Activated B cell treated with CpG ODN at 0.5 μM for 24 hours (primary cell): ENCODE results near the gene DKC1. TPM values are rescaled to one million over a fixed set of nuclear protein-coding genes. Genes with fewer than 3 reads are reported as not detected.
"Not testable (repeated sequence)": the region's sequence is repeated elsewhere in the genome, so short reads cannot be mapped to it uniquely, and the experiment has no call there.

Experiments used
- ATAC-seq: fragments of 200-7000 bp; cut with Tn5 transposase; one replicate; pipeline ENCODE4 v1.10.0; 2021; ENCODE audit warnings: low read depth, mild to moderate bottlenecking, moderate library complexity
- CTCF ChIA-PET: fragments of 350-600 bp; sonication (Branson Sonifier 250); formaldehyde crosslinking; loops from one replicate; lab custom pipeline; 2021; ENCODE audit warnings: antibody characterized with exemption; lab: Charles Lee
- POLR2A ChIA-PET: fragments of 350-600 bp; sonication (Branson Sonifier 250); formaldehyde crosslinking; loops from one replicate; lab custom pipeline; 2021; ENCODE audit warnings: antibody characterized with exemption; lab: Charles Lee
- DNase-seq: peaks from one replicate; pipeline ENCODE4 v3.0.0; 2022
- H3K27ac Mint-ChIP-seq: one replicate; pipeline ENCODE4 v1.8.0; 2020; ENCODE audit warnings: mixed read lengths
- H3K27me3 Mint-ChIP-seq: one replicate; pipeline ENCODE4 v1.8.0; 2021; ENCODE audit warnings: mixed read lengths
- H3K36me3 Mint-ChIP-seq: one replicate; pipeline ENCODE4 v1.8.0; 2021; ENCODE audit warnings: low read depth, mixed read lengths
- H3K4me1 Mint-ChIP-seq: one replicate; pipeline ENCODE4 v1.8.0; 2021; ENCODE audit warnings: mixed read lengths
- H3K4me3 Mint-ChIP-seq: one replicate; pipeline ENCODE4 v1.8.0; 2020; ENCODE audit warnings: mild to moderate bottlenecking, mixed read lengths
- H3K9me3 Mint-ChIP-seq: one replicate; pipeline ENCODE4 v1.8.0; 2020; ENCODE audit warnings: mixed read lengths
- intact Hi-C: fragments of 100-400 bp; cut with micrococcal nuclease; formaldehyde crosslinking; loops from one replicate; pipeline ENCODE4 v1.15.1; 2024
- total RNA-seq: library from RNA; stranded (reverse); gene quantifications from 2 replicates; pipeline ENCODE4 v1.2.3, GENCODE V29; 2022
- TF ChIP-seq, protein P1 (sequence below): fragments of 200-600 bp; IDR thresholded peaks from one replicate; pipeline ENCODE4 v1.8.0; 2022; ENCODE audit warnings: antibody characterized with exemption, mild to moderate bottlenecking

DKC1 gene
- total RNA-seq, 1 donor from 2014 or later, result 105 TPM

DNA sequence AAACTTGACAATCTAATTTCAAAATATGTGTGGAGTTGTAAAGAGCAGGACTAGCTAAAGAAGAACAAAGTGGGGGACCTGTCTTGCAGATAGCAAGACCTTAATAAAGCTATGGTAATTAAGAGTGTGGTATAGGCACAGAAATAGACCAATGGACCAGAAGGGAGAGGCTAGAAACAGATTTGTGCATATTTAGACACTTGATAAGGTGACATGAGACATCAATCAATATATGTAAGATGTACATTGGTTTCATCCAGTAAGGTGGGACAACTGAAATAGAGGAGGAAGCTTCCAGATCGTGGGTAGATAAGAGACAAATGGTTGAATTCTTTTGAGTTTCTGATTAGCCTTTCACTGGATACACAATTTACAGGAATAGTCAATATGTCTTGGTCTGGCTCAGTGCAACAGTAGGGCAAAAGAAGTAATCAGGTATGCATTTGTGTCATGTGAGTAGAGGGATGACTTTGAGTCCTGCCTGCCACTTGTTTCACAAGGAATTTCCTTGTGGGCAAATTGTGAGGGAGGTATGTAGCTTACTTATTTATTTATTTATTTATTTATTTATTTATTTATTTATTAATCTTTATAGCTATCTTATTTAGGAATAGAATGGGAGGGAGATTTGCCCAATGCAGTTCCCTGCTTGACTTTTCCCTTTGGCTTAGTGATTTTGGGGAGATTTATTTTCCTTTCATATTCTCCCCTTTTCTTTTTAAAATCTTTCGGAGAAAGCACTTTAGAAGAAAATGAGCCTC, 49.9 kb downstream of the DKC1 start:
- H3K36me3 Mint-ChIP-seq, result no peaks in the 10 kb centered on the region
- ATAC-seq (no peak), DNase-seq (no peak)
- TF ChIP-seq, protein P1, sequence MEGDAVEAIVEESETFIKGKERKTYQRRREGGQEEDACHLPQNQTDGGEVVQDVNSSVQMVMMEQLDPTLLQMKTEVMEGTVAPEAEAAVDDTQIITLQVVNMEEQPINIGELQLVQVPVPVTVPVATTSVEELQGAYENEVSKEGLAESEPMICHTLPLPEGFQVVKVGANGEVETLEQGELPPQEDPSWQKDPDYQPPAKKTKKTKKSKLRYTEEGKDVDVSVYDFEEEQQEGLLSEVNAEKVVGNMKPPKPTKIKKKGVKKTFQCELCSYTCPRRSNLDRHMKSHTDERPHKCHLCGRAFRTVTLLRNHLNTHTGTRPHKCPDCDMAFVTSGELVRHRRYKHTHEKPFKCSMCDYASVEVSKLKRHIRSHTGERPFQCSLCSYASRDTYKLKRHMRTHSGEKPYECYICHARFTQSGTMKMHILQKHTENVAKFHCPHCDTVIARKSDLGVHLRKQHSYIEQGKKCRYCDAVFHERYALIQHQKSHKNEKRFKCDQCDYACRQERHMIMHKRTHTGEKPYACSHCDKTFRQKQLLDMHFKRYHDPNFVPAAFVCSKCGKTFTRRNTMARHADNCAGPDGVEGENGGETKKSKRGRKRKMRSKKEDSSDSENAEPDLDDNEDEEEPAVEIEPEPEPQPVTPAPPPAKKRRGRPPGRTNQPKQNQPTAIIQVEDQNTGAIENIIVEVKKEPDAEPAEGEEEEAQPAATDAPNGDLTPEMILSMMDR, result no peak
- no peak overlapping the region for H3K4me3 Mint-ChIP-seq
- intact Hi-C loops, result no loop called here
- H3K27me3 Mint-ChIP-seq, result no peaks in the 10 kb centered on the region
- ChIA-PET CTCF (no interaction called here), POLR2A (no interaction called here)
- no peak overlapping the region for H3K27ac Mint-ChIP-seq
- H3K4me1 Mint-ChIP-seq, result no peaks in the 10 kb centered on the region
- no peaks in the 10 kb centered on the region for H3K9me3 Mint-ChIP-seq

DNA sequence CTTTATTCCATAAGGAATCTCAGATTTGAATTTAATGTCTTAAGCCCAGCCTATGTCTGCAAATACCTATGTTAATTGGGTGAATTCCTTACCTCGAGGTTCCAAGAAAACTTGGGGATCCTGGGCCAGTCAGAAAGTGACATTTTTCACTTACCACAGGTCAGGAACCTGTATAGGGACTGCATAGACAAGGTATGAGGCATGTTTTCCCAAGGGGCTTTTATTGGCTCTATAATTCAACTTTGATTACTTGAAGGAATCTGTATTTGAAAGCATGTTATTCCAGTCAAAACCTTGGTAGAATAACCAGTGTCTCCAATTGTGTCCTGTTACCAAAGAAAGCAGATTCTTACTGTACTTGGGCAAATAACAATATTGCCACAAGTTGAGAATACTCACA, 51.1 kb downstream of the DKC1 start:
- H3K9me3 Mint-ChIP-seq, result no peaks in the 10 kb centered on the region
- TF ChIP-seq, protein P1, result no peak
- POLR2A ChIA-PET, result no interaction called here

DNA sequence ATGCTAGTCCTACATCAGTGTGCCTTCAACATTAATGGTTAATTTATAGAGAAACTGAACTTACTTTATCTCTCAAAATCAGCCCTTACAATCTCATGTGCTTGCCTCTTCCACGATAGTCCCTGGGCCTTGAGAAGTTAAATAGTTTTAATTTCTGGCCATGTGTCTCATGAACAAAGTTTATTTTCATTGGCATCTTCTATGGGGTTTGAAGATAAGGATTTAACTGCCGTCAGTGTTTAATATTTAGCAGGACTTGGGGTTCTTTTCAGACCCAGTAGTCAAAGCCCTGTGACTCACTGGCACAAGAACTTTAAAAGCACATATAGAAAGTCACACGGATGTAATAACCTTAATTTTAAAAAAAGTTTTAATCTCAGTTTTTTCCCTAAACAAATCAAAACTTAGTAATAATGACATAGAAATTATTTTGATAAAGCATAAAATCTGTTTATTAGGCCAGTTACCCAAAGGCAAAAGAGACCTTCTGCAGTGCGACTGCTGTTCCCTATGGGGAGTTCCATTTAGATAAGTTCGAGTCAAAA, 52.7 kb downstream of the DKC1 start:
- Mint-ChIP-seq H3K4me1 (peaks cover 17% of the 10 kb centered on the region), H3K9me3 (no peaks in the 10 kb centered on the region), H3K27ac (no peak overlapping the region), H3K4me3 (no peak overlapping the region), H3K27me3 (no peaks in the 10 kb centered on the region), H3K36me3 (no peaks in the 10 kb centered on the region)
- POLR2A ChIA-PET, result no interaction called here
- TF ChIP-seq, protein P1, result no peak
- intact Hi-C loops, result no loop called here
- no peak for ATAC-seq
- no peak for DNase-seq
- CTCF ChIA-PET, result no interaction called here

More for the DNA sequence above, 51.1 kb downstream of the DKC1 start:
- Mint-ChIP-seq H3K27me3 (no peaks in the 10 kb centered on the region), H3K4me1 (peaks cover 1% of the 10 kb centered on the region), H3K4me3 (no peak overlapping the region), H3K27ac (no peak overlapping the region), H3K36me3 (no peaks in the 10 kb centered on the region)
- DNase-seq (no peak), ATAC-seq (no peak)
- intact Hi-C loops, result no loop called here
- CTCF ChIA-PET, result no interaction called here

DNA sequence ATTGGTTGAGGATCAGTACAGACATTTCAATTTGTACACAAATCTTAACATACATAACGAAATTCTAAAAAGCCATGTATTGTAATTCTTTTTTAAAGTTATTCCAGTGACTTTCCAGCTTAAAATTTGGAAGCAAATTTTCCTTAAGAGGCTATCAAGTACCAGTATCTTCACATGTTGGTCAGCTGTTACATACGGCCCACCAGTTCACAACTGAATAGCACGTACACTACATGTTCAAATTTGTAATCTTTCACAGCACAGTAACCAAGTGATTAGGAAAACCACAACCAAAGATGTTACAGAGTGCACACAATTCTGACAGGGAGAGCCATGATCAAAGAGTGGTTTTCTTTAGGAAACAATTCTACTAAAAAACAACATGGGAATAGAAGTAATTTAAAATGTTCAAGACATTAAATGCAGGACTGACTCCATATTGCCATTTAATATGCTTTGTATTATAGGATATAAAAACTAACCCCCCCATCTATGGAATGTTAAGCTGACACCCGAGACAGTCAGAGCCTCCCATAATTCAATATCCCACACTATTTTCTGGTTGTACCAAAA, 53.7 kb downstream of the DKC1 start:
- H3K36me3 Mint-ChIP-seq, intact Hi-C loops, CTCF ChIA-PET, H3K9me3 Mint-ChIP-seq, ATAC-seq, H3K4me3 Mint-ChIP-seq, DNase-seq, POLR2A ChIA-PET, H3K27ac Mint-ChIP-seq, H3K27me3 Mint-ChIP-seq: not testable (repeated sequence)
- peaks cover 18% of the 10 kb centered on the region for H3K4me1 Mint-ChIP-seq

DNA sequence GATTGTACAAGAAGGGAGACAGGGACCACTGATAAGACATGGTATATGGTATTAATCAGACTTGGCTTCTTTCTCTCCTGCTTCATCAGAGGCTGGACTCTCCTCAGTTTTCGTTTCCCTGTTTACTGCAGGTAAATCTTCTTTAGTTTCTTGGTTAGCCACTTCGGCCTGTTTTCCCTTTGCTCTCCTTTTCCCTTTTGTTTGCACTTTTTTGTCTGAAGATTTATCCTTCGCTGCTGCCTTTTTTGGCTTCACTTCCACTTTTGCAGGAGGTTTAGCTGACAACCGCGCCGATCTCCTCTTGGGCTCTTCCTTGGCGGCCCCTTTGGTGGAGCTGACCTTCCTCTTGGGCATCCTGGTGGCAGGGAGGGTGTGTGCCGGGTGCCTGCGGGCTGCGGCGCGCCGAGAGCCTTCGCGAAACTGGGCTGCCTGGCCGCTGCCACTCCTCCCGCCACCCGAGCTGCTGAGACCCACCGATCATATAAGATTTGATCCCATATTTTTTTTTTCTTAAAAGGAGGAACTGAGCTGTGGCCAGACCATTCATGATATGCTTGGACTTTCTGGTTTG, 54.5 kb downstream of the DKC1 start:
- H3K36me3 Mint-ChIP-seq, H3K27ac Mint-ChIP-seq, H3K4me3 Mint-ChIP-seq, DNase-seq, H3K9me3 Mint-ChIP-seq, intact Hi-C loops, H3K27me3 Mint-ChIP-seq, ATAC-seq, POLR2A ChIA-PET, CTCF ChIA-PET: not testable (repeated sequence)
- H3K4me1 Mint-ChIP-seq, result peaks cover 18% of the 10 kb centered on the region
